Measurements from ENCODE around the gene NUBPL.

The NUBPL gene

DNA sequence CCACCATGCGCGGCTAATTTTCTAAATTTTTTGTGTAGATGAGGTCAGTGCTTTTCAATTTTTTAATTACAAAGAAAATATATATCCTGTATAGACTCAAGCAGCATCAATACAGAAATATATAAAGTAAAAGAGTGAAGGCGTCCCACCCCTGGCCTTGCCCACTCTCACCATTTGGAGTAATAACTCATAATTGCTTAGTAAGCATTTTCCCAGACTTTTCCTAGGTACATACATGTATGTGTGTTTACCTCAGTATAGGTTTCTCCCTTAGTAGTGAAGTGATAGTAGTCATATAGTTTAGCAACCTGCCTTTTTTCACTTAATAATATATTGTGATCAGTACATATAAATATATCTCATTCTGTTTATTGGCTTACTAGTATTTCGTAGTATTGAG, 200.1 kb downstream of the NUBPL start:
- DNase-seq (ENCODE audit: extremely low read depth, low read depth) = no peak
- no peak overlapping the region for H3K4me3 ChIP-seq (replicated peaks; ENCODE audit: low read depth, low read length)
- TF ChIP-seq, protein P1, sequence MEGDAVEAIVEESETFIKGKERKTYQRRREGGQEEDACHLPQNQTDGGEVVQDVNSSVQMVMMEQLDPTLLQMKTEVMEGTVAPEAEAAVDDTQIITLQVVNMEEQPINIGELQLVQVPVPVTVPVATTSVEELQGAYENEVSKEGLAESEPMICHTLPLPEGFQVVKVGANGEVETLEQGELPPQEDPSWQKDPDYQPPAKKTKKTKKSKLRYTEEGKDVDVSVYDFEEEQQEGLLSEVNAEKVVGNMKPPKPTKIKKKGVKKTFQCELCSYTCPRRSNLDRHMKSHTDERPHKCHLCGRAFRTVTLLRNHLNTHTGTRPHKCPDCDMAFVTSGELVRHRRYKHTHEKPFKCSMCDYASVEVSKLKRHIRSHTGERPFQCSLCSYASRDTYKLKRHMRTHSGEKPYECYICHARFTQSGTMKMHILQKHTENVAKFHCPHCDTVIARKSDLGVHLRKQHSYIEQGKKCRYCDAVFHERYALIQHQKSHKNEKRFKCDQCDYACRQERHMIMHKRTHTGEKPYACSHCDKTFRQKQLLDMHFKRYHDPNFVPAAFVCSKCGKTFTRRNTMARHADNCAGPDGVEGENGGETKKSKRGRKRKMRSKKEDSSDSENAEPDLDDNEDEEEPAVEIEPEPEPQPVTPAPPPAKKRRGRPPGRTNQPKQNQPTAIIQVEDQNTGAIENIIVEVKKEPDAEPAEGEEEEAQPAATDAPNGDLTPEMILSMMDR (IDR thresholded peaks at IDR 0.05; ENCODE audit: low read depth, low read length, missing control alignments) = no peak

DNA sequence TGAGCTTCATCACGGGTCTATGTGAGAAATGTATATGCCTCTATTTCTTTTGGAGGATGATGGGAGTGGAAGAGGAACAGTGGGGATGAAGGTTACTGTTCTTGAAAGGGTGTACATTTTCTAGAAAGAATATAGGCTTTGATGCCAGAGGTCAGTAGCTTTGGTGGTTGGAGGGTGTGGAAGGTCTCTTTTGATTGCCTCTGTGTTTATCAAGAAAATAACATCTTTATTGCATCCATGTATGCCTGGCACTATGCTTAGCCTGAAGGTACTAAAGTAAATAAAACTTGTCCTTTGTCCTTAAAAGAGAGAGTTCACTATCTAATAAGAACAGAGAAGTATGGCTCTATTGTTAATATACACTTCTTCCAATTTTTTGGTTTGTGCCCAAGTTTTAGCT, 201.8 kb downstream of the NUBPL start:
- H3K4me3 ChIP-seq (replicated peaks; ENCODE audit: low read depth, low read length) = no peak overlapping the region
- TF ChIP-seq, protein P1 (IDR thresholded peaks at IDR 0.05; ENCODE audit: low read depth, low read length, missing control alignments) = no peak
- DNase-seq (ENCODE audit: extremely low read depth, low read depth) = no peak

DNA sequence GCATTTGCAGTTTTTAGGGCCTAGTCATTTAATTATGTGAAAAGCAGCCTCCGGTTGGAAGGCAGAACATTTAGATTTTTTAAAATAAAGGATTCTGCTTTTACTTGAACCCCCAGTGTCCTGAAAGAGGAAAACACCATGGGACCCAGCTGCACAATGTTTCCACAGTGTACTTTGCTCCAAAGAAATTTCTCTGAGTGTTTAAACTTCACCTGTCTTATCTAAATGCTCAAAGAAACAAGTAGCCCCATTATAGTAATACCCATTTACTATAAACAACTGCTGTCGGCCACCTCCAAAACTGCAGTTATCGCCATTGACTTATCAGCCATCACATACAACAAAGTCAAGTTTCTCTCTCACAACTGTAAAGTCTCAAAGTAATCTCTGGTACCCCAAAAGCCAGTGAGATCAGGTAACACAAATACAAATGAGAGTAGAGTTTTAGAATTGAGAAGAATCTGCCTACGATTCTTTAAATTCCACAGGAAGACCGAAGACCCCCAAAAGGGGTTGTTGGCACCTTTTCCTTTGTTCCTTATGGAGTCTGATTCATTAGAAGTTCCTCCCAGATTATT, 205.2 kb downstream of the NUBPL start:
- DNase-seq (ENCODE audit: extremely low read depth, low read depth) = no peak
- TF ChIP-seq, protein P1 (IDR thresholded peaks at IDR 0.05; ENCODE audit: low read depth, low read length, missing control alignments) = no peak
- no peak overlapping the region for H3K4me3 ChIP-seq (replicated peaks; ENCODE audit: low read depth, low read length)

- TF ChIP-seq, protein P1 (IDR thresholded peaks at IDR 0.05; ENCODE audit: low read depth, low read length, missing control alignments) = no peak
- DNase-seq (ENCODE audit: extremely low read depth, low read depth) = no peak
These were observed 207.2 kb downstream of the NUBPL start for GRCh38 chr14:31768355-31768754.

DNA sequence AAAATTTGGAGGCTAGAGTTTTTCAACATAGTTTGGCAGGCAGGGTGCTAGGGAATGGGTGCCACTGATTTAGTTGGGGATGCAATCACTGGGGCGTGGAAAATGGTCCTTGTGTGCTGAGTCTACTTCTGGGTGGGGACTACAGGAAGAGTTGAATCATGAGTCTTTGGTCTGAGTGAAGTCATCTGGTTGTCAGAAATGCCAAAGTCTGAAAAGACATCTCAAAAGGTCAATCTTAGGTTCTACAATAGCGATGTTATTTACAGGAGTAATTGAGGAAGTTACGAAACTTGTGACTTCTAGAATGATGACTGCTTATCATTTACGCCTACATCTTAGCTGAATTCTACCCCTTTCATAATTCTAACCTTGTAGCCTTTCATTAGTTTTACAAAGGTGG, 209.1 kb downstream of the NUBPL start:
- no peak for DNase-seq (ENCODE audit: extremely low read depth, low read depth)
- H3K4me3 ChIP-seq (replicated peaks; ENCODE audit: low read depth, low read length) = no peak overlapping the region
- TF ChIP-seq, protein P1 (IDR thresholded peaks at IDR 0.05; ENCODE audit: low read depth, low read length, missing control alignments) = no peak

More at GRCh38 chr14:31768355-31768754, 207.2 kb downstream of the NUBPL start:
- H3K4me3 ChIP-seq (replicated peaks; ENCODE audit: low read depth, low read length) = no peak overlapping the region

DNA sequence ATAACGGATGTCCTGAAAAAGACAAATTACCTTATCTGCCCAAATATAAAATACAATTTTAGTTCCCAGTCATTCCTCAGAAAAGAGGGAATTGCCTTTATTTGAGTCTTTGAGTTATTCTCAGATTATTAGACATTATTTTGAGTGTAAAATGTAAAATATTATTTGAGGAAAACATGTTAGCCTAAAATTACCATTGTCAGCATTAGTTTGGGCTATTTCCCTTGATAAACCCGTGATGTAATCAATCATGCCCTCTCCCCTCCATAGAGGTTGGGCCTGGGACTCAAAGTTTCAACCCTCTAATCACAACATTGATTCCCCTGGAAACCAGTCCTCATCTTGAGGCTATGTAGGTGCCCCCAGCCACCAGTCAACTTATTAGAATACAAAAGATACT, 213.4 kb downstream of the NUBPL start:
- TF ChIP-seq, protein P1 (IDR thresholded peaks at IDR 0.05; ENCODE audit: low read depth, low read length, missing control alignments) = no peak
- H3K4me3 ChIP-seq (replicated peaks; ENCODE audit: low read depth, low read length) = no peak overlapping the region

GRCh38 chr14:31777312-31777711, 216.1 kb downstream of the NUBPL start:
- TF ChIP-seq, protein P1 (IDR thresholded peaks at IDR 0.05; ENCODE audit: low read depth, low read length, missing control alignments) = no peak
- DNase-seq (ENCODE audit: extremely low read depth, low read depth) = no peak
- H3K4me3 ChIP-seq (replicated peaks; ENCODE audit: low read depth, low read length) = no peak overlapping the region

More for the DNA sequence above, 213.4 kb downstream of the NUBPL start:
- DNase-seq (ENCODE audit: extremely low read depth, low read depth) = no peak
